Fibroblast of lung (primary cell): ENCODE results near the gene FCER1G.

Experiments
- EZH2 ChIP-seq: IDR thresholded peaks from 2 replicates; pipeline ENCODE4 v1.5.1; 2012; ENCODE audit warnings: low read length, control low read depth, mild to moderate bottlenecking; ENCODE audit errors: missing control alignments
- TF ChIP-seq, protein P1 (sequence below), 2 donors: IDR thresholded peaks in 1 of 2; conservative IDR thresholded peaks in 1 of 2; 1 replicate in 1 of 2; 2 replicates in 1 of 2; pipeline ENCODE4 v1.5.1; 2011 to 2012; ENCODE audit warnings: low read length in 2 of 2, control low read depth in 1 of 2, inconsistent platforms in 1 of 2, low read depth in 1 of 2, mild to moderate bottlenecking in 1 of 2

DNA sequence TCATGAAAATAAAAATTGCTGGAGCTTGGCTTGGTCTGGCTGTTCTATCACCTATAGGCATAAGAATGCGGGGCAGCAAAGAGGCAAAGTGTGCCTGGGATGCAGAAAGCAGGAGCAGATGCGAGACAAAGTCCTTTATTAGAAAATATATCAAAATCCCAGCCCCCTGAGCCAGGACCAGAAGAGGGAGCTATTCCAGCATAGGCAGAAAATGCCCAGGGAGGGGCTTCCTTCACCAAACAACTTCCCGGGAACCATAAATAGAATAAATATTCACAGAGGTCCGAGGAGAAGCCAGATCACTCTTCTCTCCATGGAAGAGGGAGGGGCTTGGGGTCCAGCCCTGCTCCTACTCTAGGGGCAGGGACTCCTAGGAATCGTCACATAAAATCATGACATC is 43.9 kb upstream of the FCER1G start:
- TF ChIP-seq EZH2: no peak
- TF ChIP-seq, protein P1, sequence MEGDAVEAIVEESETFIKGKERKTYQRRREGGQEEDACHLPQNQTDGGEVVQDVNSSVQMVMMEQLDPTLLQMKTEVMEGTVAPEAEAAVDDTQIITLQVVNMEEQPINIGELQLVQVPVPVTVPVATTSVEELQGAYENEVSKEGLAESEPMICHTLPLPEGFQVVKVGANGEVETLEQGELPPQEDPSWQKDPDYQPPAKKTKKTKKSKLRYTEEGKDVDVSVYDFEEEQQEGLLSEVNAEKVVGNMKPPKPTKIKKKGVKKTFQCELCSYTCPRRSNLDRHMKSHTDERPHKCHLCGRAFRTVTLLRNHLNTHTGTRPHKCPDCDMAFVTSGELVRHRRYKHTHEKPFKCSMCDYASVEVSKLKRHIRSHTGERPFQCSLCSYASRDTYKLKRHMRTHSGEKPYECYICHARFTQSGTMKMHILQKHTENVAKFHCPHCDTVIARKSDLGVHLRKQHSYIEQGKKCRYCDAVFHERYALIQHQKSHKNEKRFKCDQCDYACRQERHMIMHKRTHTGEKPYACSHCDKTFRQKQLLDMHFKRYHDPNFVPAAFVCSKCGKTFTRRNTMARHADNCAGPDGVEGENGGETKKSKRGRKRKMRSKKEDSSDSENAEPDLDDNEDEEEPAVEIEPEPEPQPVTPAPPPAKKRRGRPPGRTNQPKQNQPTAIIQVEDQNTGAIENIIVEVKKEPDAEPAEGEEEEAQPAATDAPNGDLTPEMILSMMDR (conservative IDR thresholded peaks at IDR 0.05 in 1 of 2, IDR thresholded peaks at IDR 0.05 in 1 of 2; ENCODE audit: low read depth in 1 of 2, low read length in 2 of 2): peak in 1 of 2 donors; percentile 32
